ENCODE data around the gene ANXA2R. TPM values are rescaled to one million over a fixed set of nuclear protein-coding genes. Genes with fewer than 3 reads are reported as not detected.

ANXA2R gene
- total and polyA plus RNA-seq, 9 of the 15 experiments (the other 6 are each of a cell fraction or from before 2014, with no cell fraction given), result 2.1 to 4.8 (median 3.4) TPM

GRCh38 chr5:43041669-43042175, 1.6 kb upstream of the ANXA2R start (continued):
- TF ChIP-seq REST (IDR thresholded peaks at IDR 0.05; ENCODE audit: borderline replicate concordance), result 0 out of 2 replicates have a peak, but pooled peaks have one; percentile 16
- no peak for TF ChIP-seq REST (CRISPR knock-in tag; IDR thresholded peaks at IDR 0.05; ENCODE audit: low read depth)
- no peak for TF ChIP-seq PCBP2 (IDR thresholded peaks at IDR 0.05; ENCODE audit: low read depth, low read length, poor library complexity, severe bottlenecking)
- no peak for TF ChIP-seq LCOR (CRISPR knock-in tag; IDR thresholded peaks at IDR 0.05)
- peak; percentile 60 for TF ChIP-seq GABPA (tag; conservative IDR thresholded peaks at IDR 0.05; ENCODE audit: low read depth)
- no peak for TF ChIP-seq RNF2 (IDR thresholded peaks at IDR 0.05)
- TF ChIP-seq MGA (IDR thresholded peaks at IDR 0.05), result no peak
- TF ChIP-seq SRSF3 (IDR thresholded peaks at IDR 0.05; ENCODE audit: insufficient read depth, low read length), result no peak
- peak; percentile 41; the same call in 1 of the 2 replicates for TF ChIP-seq ZNF311 (CRISPR knock-in tag; IDR thresholded peaks at IDR 0.05)

Measured in K562 (cell line).